ENCODE measurements around the gene CPNE2. TPM values are rescaled to one million over a fixed set of nuclear protein-coding genes. Genes with fewer than 3 reads are reported as not detected.
A peak's percentile ranks its signal among the peaks of the same experiment; 100 is the strongest.

The CPNE2 gene
- total and polyA plus RNA-seq, 8 donors = 49.4 to 72.1 (median 67.5) TPM

DNA sequence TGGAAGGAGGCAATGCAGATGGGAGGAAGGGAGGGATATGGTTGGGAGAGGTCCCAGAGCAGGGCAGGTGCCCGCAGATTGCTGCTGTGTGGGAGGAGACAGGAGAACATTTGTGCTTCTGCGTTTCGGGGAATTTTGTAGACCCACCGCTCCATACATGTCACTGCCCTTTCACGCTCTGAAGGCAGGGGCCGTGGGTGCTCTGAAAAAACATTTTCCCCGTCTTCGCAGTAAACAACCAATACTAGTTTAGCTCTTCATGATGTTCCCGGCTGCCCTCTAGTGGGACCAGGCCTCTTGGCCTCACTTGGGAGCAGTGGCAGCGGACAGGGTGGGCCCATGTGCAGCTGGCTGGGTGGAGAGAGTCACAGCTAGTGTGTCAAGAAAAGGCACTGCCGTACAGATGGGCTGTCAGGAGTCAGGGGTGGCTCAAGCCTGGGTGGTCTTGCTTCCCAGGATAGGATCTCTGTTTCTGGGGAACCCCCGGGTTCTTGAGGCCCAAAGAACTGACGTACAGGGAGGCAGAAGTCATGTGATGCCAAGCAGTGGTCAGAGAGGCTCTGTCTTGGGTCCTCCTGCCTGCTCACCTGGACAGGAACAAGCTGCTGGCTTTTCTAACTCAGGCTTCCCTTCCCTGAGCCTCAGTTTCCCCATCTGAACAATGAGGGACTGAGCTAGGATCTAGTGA is 46.5 kb upstream of the CPNE2 start:
- H3K27ac ChIP-seq = no peak overlapping the region
- TF ChIP-seq, protein P1, sequence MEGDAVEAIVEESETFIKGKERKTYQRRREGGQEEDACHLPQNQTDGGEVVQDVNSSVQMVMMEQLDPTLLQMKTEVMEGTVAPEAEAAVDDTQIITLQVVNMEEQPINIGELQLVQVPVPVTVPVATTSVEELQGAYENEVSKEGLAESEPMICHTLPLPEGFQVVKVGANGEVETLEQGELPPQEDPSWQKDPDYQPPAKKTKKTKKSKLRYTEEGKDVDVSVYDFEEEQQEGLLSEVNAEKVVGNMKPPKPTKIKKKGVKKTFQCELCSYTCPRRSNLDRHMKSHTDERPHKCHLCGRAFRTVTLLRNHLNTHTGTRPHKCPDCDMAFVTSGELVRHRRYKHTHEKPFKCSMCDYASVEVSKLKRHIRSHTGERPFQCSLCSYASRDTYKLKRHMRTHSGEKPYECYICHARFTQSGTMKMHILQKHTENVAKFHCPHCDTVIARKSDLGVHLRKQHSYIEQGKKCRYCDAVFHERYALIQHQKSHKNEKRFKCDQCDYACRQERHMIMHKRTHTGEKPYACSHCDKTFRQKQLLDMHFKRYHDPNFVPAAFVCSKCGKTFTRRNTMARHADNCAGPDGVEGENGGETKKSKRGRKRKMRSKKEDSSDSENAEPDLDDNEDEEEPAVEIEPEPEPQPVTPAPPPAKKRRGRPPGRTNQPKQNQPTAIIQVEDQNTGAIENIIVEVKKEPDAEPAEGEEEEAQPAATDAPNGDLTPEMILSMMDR (IDR thresholded peaks at IDR 0.05) = peak; percentile 14 to 35
- intact Hi-C loops (cut with DNase I) = no loop called here
- peaks cover 0 to 47% of the 10 kb centered on the region in 2 donors for H3K4me1 ChIP-seq
- no peaks in the 10 kb centered on the region for H3K27me3 ChIP-seq
- no peak overlapping the region for H3K4me3 ChIP-seq
- H3K9me3 ChIP-seq = no peaks in the 10 kb centered on the region
- peak in 2 of 4 donors; percentile 58 to 79 for DNase-seq
- peak; percentile 63 for ATAC-seq
- H3K36me3 ChIP-seq = peaks cover 0 to 96% of the 10 kb centered on the region in 2 donors

DNA sequence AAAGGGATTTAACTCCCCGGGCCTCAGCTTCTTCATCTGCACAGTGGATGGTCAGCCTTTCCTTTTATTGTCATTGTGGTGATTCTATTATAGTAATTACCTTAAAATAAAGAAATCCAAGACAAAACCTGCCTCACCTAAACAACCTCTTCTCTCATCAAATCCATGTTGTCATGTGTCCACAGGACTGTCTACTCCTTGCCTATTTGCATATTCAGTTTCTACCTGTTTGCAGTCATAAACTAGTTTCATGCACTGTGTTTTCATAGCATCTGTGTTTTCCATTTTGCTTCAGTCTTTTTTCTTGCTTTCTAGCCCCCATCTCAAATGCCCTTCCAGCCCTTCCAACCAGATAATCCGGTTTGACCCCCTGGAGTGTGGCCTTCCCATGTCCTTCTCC is 44.3 kb upstream of the CPNE2 start:
- TF ChIP-seq, protein P1 (IDR thresholded peaks at IDR 0.05) = no peak
- intact Hi-C loops (cut with DNase I) = no loop called here

DNA sequence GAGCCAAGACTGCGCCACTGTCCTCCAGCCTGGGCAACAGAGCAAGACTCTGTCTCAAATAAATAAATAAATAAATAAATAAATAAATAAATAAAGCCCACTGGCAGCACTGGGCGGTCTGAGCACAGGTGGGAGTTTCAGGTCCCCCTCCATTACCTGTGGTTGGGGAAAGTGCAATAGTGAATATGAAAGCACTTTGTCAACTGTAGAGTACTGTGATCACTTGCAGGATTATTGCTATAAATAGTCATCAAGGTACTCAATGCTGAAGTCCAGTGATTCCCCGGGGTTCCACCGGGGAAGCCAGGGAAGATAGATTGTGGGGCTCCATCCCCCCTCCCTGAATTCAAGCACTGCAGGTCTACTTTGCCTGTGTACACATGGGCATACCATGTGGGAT is 42.7 kb upstream of the CPNE2 start:
- intact Hi-C loops (cut with DNase I) = no loop called here
- Histone ChIP-seq H3K27me3 (no peaks in the 10 kb centered on the region), H3K4me3 (no peak overlapping the region), H3K9me3 (no peaks in the 10 kb centered on the region), H3K27ac (no peak overlapping the region), H3K4me1 (peaks cover 0 to 10% of the 10 kb centered on the region in 2 donors), H3K36me3 (peaks cover 0 to 99% of the 10 kb centered on the region in 2 donors)
- ATAC-seq (no peak), DNase-seq (no peak)
- TF ChIP-seq, protein P1 (IDR thresholded peaks at IDR 0.05) = no peak

More for the DNA sequence above, 44.3 kb upstream of the CPNE2 start:
- no peaks in the 10 kb centered on the region for H3K9me3 ChIP-seq
- peaks cover 0 to 99% of the 10 kb centered on the region in 2 donors for H3K36me3 ChIP-seq
- DNase-seq = no peak
- no peak for ATAC-seq
- no peaks in the 10 kb centered on the region for H3K27me3 ChIP-seq
- no peak overlapping the region for H3K4me3 ChIP-seq
- peaks cover 0 to 24% of the 10 kb centered on the region in 2 donors for H3K4me1 ChIP-seq
- H3K27ac ChIP-seq = no peak overlapping the region

DNA sequence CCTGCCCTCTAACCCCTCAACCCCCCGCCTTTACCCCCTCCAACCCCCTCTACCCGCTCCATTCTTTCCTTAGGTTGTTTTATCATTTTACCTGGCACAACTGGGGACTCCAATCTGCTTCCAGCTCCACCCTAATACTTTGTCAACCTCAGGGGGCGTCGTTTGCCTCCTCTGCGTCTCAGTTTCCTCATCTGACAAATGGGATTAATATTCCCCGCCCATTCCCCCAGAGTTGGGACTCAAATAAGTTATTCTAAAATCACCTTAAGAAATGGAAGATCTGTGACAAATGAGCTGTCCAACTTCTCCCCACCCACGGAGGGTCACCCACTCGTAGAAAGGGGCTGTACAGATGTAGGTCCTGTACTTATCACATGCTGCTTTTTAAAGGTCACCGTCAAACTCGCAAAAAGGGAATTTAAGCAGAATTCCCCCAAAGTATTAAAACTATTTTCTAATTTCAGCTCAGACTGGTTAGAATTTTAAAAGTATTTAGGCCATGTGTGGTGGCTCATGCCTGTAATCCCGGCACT is 40.6 kb upstream of the CPNE2 start:
- no peak for ATAC-seq
- no peak overlapping the region for H3K4me3 ChIP-seq
- no peaks in the 10 kb centered on the region for H3K4me1 ChIP-seq
- DNase-seq = no peak
- intact Hi-C loops (cut with DNase I) = no loop called here
- TF ChIP-seq, protein P1 (IDR thresholded peaks at IDR 0.05) = no peak
- no peaks in the 10 kb centered on the region for H3K9me3 ChIP-seq
- H3K27ac ChIP-seq = no peak overlapping the region
- H3K27me3 ChIP-seq = no peaks in the 10 kb centered on the region
- peaks cover 0 to 100% of the 10 kb centered on the region in 2 donors for H3K36me3 ChIP-seq

DNA sequence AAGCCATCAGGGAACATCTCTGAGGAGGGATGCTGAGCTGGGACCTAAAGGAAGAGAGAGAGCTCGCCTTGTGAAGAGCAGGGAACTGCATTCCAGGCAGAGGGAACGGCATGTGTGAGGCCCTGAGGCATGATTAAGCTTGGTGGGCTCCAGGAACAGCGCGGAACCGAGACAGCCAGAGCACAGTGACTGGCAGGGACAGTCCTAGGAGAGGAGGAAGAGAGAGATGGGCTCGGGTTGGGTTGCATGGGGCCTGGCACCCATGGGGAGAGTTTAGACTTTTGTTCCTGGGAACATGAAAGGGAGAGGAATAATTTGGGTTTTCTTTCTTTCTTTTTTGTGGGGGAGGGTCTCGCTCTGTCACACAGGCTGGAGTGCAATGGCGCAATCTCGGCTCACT is 39.2 kb upstream of the CPNE2 start:
- DNase-seq = no peak
- ATAC-seq = no peak
- Histone ChIP-seq H3K9me3 (no peaks in the 10 kb centered on the region), H3K36me3 (peaks cover 0 to 100% of the 10 kb centered on the region in 2 donors), H3K4me3 (no peak overlapping the region), H3K4me1 (no peaks in the 10 kb centered on the region), H3K27me3 (no peaks in the 10 kb centered on the region), H3K27ac (no peak overlapping the region)
- intact Hi-C loops (cut with DNase I) = no loop called here
- TF ChIP-seq, protein P1 (IDR thresholded peaks at IDR 0.05) = no peak

Measured in left lung (tissue), 10 donors.